K562 (cell line): ENCODE results near the gene ZNF177.

Experiments
- BDP1 ChIP-seq: IDR thresholded peaks from 3 replicates; pipeline ENCODE4 v1.6.1; 2011; ENCODE audit not compliant: insufficient read length, insufficient read depth
- POLR2A ChIP-seq: fragments of 450-650 bp; conservative IDR thresholded peaks from 2 replicates; pipeline ENCODE4 v1.6.1; 2016
- RFX5 ChIP-seq: IDR thresholded peaks from 2 replicates; pipeline ENCODE4 v1.6.1; 2011; ENCODE audit warnings: low read depth, mild to moderate bottlenecking, improper control_type of control experiment, low read length

- TF ChIP-seq BDP1 (no peak), POLR2A (no peak), RFX5 (no peak)
Measured at GRCh38 chr19:9348671-9349070, 14.1 kb upstream of the ZNF177 start.
